Measurements from ENCODE around the gene DOHH. TPM values are rescaled to one million over a fixed set of nuclear protein-coding genes. Genes with fewer than 3 reads are reported as not detected.

DOHH gene
- total RNA-seq, 1 experiment from 2014 or later = 24.9 TPM

DNA sequence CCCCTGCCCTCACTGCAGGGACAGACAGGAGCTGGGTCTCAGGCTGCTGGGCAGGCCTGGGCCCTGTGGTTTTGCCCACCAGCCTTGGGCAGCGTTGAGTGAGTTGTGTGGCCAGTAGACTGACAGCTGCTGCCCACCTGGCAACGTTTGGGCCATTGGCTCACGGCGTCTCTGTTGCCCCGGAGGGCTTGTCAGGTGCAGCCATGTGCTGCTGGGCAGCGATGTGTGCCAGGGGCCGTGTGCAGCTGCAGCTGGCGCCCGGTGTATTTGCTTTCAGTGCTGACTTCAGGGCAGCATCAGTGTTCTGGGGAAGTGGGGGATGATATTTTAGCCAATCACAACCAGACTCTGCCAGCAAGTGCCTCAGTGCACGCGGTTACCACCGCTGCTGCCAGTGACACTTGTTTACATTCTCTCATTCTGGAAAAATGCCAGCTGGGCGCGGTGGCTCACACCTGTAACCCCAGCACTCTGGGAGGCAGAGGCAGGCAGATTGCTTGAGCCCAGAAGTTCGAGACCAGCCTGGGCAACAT is 16.3 kb upstream of the DOHH start:
- Histone ChIP-seq H3K27ac (ENCODE audit: low read length) (no peak overlapping the region), H3K4me3 (ENCODE audit: low read depth in 2 of 2, low read length in 2 of 2) (no peak overlapping the region), H3K4me1 (ENCODE audit: control insufficient read depth, insufficient read depth, low read length) (no peaks in the 10 kb centered on the region; the same call in none of the 2 replicates), H3K9me3 (ENCODE audit: control insufficient read depth, insufficient read depth, low read depth, low read length) (no peaks in the 10 kb centered on the region), H3K27me3 (ENCODE audit: control insufficient read depth, insufficient read depth, low read length) (no peaks in the 10 kb centered on the region), H3K36me3 (ENCODE audit: control insufficient read depth, insufficient read depth, low read length) (no peaks in the 10 kb centered on the region)
- TF ChIP-seq REST (IDR thresholded peaks at IDR 0.05; ENCODE audit: insufficient read depth in 1 of 2, low read depth in 2 of 2, low read length in 1 of 2) (no peak), CTCF (IDR thresholded peaks at IDR 0.05) (no peak), TCF7L2 (IDR thresholded peaks at IDR 0.05; ENCODE audit: low read depth, low read length) (no peak), SIN3A (IDR thresholded peaks at IDR 0.05; ENCODE audit: borderline replicate concordance, insufficient read depth, low read depth, low read length) (no peak), POLR2AphosphoS5 (IDR thresholded peaks at IDR 0.05; ENCODE audit: low read depth, low read length) (no peak)
- ChIA-PET POLR2A (no interaction called here), CTCF (no interaction called here)
- DNase-seq (ENCODE audit: low read depth, low spot score) (no peak), ATAC-seq (no peak)
- in situ Hi-C loops (cut with HindIII; ENCODE audit: low pct_unique_long_range_greater_than_20kb, low sequenced_read_pairs) = no loop called here
- intact Hi-C loops (cut with micrococcal nuclease; ENCODE audit: unreplicated experiment) = no loop called here
- BruUV-seq (replicated peaks) = no TSS peak

DNA sequence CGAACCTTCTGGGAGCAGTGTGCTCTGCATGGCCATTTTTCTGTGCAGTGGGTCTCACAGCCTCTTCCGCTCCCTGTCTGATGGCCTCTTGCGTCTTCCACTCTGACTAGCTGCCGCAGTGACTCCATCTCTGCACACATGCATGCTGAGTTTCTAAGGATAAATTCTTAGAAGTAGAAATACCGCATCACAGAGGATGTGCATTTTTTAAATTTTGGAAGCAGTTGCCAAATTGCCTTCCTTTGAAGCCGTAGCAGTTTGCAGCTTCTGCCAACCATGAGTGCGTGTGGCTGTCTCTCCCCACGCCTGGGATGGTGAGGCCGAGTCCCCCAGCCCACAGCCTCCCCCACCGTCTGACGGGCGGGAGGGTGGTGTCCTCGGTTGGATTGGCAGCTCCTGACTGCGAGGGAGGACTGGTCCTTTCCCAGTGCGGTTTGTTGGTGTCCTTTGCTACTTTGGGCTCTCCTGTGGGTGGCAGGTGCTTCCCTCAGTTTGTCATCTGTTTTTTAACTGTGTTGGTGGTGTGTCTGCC is 15.5 kb upstream of the DOHH start:
- H3K9me3 ChIP-seq (ENCODE audit: control insufficient read depth, insufficient read depth, low read depth, low read length) = no peaks in the 10 kb centered on the region
- no peak overlapping the region for H3K4me3 ChIP-seq (ENCODE audit: low read depth in 2 of 2, low read length in 2 of 2)
- BruUV-seq (replicated peaks) = no TSS peak
- DNase-seq (ENCODE audit: low read depth, low spot score) (no peak), ATAC-seq (no peak)
- no peaks in the 10 kb centered on the region for H3K36me3 ChIP-seq (ENCODE audit: control insufficient read depth, insufficient read depth, low read length)
- H3K4me1 ChIP-seq (ENCODE audit: control insufficient read depth, insufficient read depth, low read length) = no peaks in the 10 kb centered on the region; the same call in none of the 2 replicates
- POLR2A ChIA-PET = no interaction called here
- intact Hi-C loops (cut with micrococcal nuclease; ENCODE audit: unreplicated experiment) = no loop called here
- TF ChIP-seq SIN3A (IDR thresholded peaks at IDR 0.05; ENCODE audit: borderline replicate concordance, insufficient read depth, low read depth, low read length) (no peak), POLR2AphosphoS5 (IDR thresholded peaks at IDR 0.05; ENCODE audit: low read depth, low read length) (no peak), REST (IDR thresholded peaks at IDR 0.05; ENCODE audit: insufficient read depth in 1 of 2, low read depth in 2 of 2, low read length in 1 of 2) (no peak), CTCF (IDR thresholded peaks at IDR 0.05) (no peak), TCF7L2 (IDR thresholded peaks at IDR 0.05; ENCODE audit: low read depth, low read length) (no peak)
- H3K27ac ChIP-seq (ENCODE audit: low read length) = no peak overlapping the region
- CTCF ChIA-PET = no interaction called here
- in situ Hi-C loops (cut with HindIII; ENCODE audit: low pct_unique_long_range_greater_than_20kb, low sequenced_read_pairs) = no loop called here
- H3K27me3 ChIP-seq (ENCODE audit: control insufficient read depth, insufficient read depth, low read length) = no peaks in the 10 kb centered on the region

All from Panc1 (cell line).